GM12891 (cell line): ENCODE data around the gene PRR36.
A peak's percentile ranks its signal among the peaks of the same experiment; 100 is the strongest.

Experiments
- DNase-seq: peaks from one replicate; pipeline ENCODE4 v3.0.0; 2011; ENCODE audit warnings: low spot score; ENCODE audit not compliant: insufficient read length
- FAIRE-seq: peaks from 2 replicates; lab custom pipeline; 2011; peaks lifted over from hg19 to GRCh38; lab: Jason Lieb, UNC
- PAX5 ChIP-seq: IDR thresholded peaks from 2 replicates; pipeline ENCODE4 v1.6.1; 2011; ENCODE audit warnings: low read length, moderate library complexity, mild to moderate bottlenecking; ENCODE audit not compliant: insufficient read depth, severe bottlenecking
- POLR2A ChIP-seq: IDR thresholded peaks from 2 replicates; pipeline ENCODE4 v1.6.1; 2011; ENCODE audit warnings: low read depth, low read length, control low read depth
- POLR2AphosphoS5 ChIP-seq: IDR thresholded peaks from 2 replicates; pipeline ENCODE4 v1.6.1; 2011; ENCODE audit warnings: low read depth, low read length, control low read depth
- POU2F2 ChIP-seq: IDR thresholded peaks from 2 replicates; pipeline ENCODE4 v1.6.1; 2011; ENCODE audit warnings: low read depth, mild to moderate bottlenecking, control low read depth, low read length, moderate library complexity
- SPI1 ChIP-seq: IDR thresholded peaks from 2 replicates; pipeline ENCODE4 v1.6.1; 2011; ENCODE audit warnings: low read depth, low read length, control low read depth
- TAF1 ChIP-seq: IDR thresholded peaks from 2 replicates; pipeline ENCODE4 v1.6.1; 2011; ENCODE audit warnings: low read depth, low read length, control low read depth

The PRR36 gene

DNA sequence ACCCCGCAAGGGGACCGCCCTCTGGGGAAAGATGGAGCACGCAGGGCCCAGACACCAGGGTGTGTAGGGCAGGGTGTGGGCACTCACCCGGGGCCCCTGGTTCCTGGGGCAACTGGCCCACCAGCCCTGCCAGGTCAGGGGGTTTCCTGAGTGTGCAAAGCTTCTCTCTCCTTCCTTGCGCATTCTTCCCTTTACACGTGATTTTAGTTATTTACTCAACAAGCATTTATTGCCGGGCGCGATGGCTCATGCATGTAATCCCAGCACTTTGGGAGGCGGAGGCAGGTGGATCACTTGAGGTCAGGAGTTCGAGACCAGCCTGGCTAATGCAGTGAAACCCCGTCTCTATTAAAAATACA is 20.4 kb downstream of the PRR36 start:
- FAIRE-seq = no peak
- DNase-seq = no peak
- no peak for TF ChIP-seq POLR2AphosphoS5
- TF ChIP-seq TAF1 = no peak
- TF ChIP-seq SPI1 = no peak
- no peak for TF ChIP-seq POU2F2
- TF ChIP-seq PAX5 = no peak
- TF ChIP-seq POLR2A = no peak

DNA sequence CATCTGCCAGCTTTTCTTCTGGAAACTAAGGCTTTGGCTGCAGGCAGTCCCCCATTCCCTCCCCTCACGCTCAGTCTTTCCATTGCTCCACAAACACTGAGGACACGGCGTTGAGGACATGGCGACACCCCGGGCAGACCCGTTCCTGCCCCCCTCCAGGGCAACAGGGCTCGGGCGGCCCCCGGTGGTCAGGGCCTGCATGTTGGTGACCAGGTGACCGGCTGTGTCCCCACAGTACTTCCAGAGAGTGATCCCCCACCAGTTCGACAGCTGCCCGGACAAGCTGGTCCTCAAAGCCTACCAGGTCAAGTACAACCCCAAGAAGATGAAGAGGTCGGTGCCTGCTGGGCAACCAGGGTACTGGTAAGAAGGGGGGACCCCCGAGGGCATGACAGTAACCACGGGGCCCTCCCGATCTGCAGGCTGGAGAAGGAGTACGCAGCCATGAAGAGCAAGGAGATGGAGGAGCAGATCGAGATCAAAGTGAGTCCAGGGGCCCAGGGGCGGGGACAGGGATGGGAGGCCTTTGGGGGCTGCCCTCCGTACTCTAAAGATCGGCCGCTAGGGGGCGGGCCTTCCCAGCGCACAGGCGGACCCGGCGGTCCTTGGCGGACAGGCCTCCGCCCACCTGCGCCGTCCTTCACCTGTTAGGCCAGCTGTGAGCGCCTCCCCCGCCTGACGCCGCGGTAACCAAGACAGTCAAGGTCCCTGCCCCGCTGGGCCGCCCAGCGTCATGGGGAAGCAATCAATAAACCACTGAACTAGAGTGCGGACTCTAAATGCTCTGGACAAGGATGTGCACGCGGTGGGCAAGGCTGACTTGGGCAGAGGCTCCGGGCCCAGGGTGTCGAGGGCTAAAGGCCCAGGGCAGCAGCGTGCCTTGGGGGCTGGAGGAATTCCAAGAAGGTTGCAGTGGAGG is 21.1 kb downstream of the PRR36 start:
- peak; percentile 99 for DNase-seq
- TF ChIP-seq POLR2A (no peak), SPI1 (no peak), TAF1 (no peak), PAX5 (no peak), POLR2AphosphoS5 (no peak), POU2F2 (no peak)
- FAIRE-seq = peak; percentile 94

DNA sequence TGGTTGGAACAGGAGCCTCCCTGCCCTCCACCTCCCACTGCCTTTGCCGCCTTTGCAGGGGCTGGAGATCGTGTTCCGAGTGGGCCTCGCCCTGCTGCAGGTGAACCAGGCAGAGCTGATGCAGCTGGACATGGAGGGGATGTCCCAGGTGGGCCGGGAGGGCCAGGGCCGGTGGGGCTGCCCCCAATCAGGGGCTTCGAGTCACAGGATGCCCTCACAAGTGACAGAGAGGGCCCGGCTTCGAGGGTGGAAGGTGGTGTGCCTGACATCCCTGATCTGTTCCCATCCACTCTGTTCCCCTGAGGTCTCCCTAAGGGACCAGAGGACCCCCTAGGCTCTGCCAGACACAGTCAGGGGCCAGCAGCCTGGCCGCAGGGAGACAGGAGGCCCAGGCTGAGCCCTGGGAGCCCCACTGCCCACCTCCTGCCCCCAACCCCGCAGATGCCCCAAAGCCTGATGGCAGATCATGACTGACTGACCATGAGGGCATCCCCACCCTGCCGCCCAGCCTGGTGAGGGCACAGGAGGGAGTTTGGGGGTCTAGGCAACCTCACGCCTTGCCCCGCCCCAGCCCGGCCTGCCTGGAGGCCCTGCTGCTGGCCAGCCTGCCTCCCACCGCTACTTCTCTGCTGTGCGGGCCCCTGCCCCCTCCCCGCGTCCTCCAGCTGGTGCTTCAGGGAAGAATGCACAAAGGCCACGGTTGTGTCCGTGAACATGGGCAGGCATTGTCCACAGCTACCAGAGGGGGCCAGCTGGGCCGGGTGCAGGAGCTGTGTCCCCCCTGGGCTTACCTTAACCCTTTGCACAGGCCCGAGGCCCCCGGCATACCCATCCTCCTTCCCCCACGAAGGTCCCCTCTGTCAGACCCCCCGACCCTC is 22.3 kb downstream of the PRR36 start:
- TF ChIP-seq POLR2AphosphoS5 = no peak
- no peak for TF ChIP-seq TAF1
- TF ChIP-seq POU2F2 = no peak
- TF ChIP-seq PAX5 = no peak
- TF ChIP-seq POLR2A = no peak
- no peak for TF ChIP-seq SPI1
- no peak for DNase-seq
- FAIRE-seq = no peak

DNA sequence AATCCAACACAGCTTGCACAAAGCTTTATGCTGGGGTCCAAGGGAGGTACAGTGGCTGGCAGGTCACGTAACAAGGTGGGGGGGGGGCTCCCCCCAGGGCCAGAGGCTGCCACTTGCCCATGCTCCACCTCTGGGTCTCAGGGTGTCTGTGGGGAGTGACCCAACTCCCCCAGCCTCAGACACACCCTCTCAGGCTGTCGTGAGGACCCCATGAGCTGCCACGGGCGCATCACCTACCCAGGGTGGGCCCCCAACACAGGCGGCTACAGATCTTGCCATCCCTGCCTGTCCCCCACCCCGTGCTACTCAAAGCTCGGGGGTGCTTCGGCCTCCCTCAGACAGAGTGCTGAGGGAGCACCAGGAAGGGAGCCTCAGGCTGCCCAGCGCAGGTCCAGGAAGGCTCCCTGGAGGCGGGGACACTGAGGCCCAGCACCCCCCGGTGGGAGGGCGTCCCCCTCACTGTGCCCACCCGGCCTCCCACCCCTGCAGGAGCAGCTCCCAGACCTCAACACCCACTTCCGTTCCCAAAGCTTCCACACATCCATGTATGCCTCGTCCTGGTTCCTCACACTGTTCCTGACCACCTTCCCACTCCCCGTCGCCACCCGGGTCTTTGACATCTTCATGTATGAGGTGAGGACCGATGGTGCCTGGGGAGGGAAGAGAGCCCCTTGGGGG is 23.1 kb downstream of the PRR36 start:
- TF ChIP-seq POLR2A (no peak), TAF1 (no peak), SPI1 (no peak), POLR2AphosphoS5 (no peak)
- FAIRE-seq (no peak), DNase-seq (no peak)

DNA sequence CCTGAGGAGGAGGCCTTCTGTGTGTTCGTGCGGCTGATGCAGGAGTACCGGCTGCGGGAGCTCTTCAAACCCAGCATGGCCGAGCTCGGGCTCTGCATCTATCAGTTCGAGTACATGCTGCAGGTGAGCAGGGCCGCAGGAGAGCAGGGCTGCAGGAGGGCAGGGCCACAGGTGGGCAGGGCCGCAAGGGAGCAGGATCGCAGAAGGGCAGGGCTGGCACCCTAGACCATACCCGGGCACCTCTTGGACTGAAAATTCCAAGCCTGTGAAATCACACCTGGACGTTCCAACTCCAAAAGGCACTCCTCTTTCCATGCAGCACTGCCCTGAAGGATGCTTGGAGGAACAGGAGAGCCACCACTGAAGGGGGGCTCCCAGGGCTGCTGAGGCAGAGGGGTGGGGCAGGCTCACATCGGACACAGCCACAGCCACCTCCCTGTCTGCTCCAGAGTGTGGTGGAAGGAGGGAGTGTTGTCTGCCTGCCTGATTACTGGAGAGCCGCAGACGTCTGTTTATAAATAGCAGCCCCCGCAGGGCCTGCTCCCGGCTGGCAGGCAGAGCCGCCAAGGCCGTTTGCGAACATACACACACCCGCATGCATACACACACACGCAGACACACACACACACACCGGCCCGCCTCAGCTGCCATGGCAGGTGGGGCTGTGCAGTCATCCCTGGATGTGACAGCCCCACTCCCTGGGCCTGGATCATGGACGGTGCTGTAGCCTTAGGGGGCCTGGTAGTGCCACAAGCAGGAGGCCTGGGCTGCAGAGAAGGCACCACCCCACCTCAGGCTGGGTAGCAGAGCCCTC is 24.0 kb downstream of the PRR36 start:
- no peak for FAIRE-seq
- DNase-seq = no peak

DNA sequence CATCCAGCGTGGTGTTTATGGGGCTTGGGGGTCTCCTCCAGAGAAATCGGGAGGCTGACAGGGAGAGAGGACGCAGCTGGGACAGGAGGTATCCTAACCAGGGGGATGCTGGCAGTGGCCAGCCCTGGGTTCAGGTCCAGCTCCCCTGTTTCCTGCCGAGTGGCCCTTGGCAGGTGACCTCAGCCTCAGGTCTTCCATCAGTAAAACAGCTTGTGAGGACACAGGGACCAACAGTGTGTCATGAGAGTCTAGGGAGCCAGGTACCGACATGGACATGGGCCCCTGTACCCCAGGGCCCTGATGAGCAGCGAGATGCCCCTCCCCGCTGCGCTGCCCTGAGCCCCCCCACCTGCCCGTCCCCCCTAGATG is 24.6 kb downstream of the PRR36 start:
- FAIRE-seq (no peak), DNase-seq (no peak)
- TF ChIP-seq POLR2AphosphoS5 = no peak
- TF ChIP-seq TAF1 = no peak
- TF ChIP-seq SPI1 = no peak

More for the DNA sequence above, 24.0 kb downstream of the PRR36 start:
- TF ChIP-seq TAF1 = no peak
- no peak for TF ChIP-seq PAX5
- no peak for TF ChIP-seq POU2F2
- no peak for TF ChIP-seq POLR2AphosphoS5
- no peak for TF ChIP-seq POLR2A
- no peak for TF ChIP-seq SPI1

DNA sequence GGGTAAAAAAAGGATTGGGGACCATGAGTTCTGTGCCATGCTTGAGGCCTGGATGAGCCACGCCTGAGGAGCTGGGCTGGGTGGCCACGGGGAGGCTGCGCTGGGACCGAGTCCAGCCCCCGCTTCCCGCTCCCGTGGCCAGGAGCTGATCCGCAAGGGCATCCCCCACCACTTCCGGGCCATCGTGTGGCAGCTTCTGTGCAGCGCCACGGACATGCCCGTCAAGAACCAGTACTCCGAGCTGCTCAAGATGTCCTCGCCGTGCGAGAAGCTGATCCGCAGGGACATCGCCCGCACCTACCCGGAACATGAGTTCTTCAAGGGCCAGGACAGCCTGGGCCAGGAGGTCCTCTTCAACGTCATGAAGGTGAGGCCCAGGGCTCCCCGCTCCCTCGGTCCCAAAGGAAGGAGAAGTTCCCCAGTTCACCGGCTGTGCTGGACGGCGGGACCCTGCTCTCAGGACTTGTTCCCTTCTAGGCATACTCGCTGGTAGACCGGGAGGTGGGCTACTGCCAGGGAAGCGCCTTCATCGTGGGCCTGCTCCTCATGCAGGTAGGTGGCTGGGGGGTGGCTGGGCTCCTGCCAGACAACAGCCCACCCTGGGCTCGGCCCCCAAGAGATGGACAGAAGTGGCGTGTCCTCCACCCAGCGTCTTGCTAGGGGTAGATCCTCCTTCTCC is 25.3 kb downstream of the PRR36 start:
- no peak for TF ChIP-seq PAX5
- DNase-seq = no peak
- FAIRE-seq = no peak

DNA sequence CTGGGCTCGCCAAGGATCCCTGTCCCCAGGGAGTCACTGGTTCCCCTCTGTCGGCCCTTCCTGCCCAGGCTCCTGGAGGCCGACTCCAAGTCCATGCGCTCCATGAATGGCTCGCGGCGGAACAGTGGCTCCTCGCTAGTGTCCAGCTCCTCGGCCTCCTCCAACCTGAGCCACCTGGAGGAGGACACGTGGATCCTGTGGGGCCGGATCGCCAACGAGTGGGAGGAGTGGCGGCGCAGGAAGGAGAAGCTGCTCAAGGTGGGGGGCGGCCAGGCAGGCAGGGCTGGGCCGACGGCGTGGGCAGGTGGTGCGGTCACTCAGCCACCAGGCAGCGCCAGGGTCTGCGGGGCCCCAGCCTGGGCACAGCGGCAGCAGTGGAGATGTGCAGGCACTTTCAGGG is 26.5 kb downstream of the PRR36 start:
- TF ChIP-seq TAF1 = no peak
- no peak for TF ChIP-seq SPI1
- no peak for TF ChIP-seq POLR2A
- no peak for TF ChIP-seq PAX5
- no peak for TF ChIP-seq POLR2AphosphoS5
- no peak for TF ChIP-seq POU2F2
- FAIRE-seq (no peak), DNase-seq (no peak)
